ENCODE results near the gene ZNF560. TPM values are rescaled to one million over a fixed set of nuclear protein-coding genes. Genes with fewer than 3 reads are reported as not detected.

ZNF560 gene
- total and polyA plus RNA-seq, 3 experiments from 2014 or later = not detected

GRCh38 chr19:9531933-9532332, 33.5 kb upstream of the ZNF560 start:
- no peaks in the 10 kb centered on the region for H3K27me3 Mint-ChIP-seq
- H3K9me3 Mint-ChIP-seq = peaks cover 15 to 77% (median 67%) of the 10 kb centered on the region in 5 donors
- no peaks in the 10 kb centered on the region for H3K27me3 ChIP-seq (ENCODE audit: insufficient read depth, low read length, poor library complexity, severe bottlenecking)
- POLR2A ChIA-PET = no interaction called here
- peaks cover 46% of the 10 kb centered on the region for H3K9me3 ChIP-seq (ENCODE audit: low read length)
- peaks cover 85% of the 10 kb centered on the region for H3K36me3 ChIP-seq (ENCODE audit: insufficient read depth, low read length)
- no peak overlapping the region for H3K27ac Mint-ChIP-seq
- H3K4me3 Mint-ChIP-seq = no peak overlapping the region
- CTCF ChIA-PET = no interaction called here
- no peak overlapping the region for H3K27ac ChIP-seq (ENCODE audit: low read depth, low read length)
- no peak overlapping the region for H3K4me3 ChIP-seq (ENCODE audit: low read length)
- H3K4me1 ChIP-seq (ENCODE audit: insufficient read depth, low read length) = no peaks in the 10 kb centered on the region
- H3K4me1 Mint-ChIP-seq = peaks cover 6 to 13% (median 7%) of the 10 kb centered on the region in 3 donors
- H3K36me3 Mint-ChIP-seq = peaks cover 60 to 91% (median 87%) of the 10 kb centered on the region in 3 donors
- DNase-seq = no peak

GRCh38 chr19:9528757-9529336, 30.4 kb upstream of the ZNF560 start:
- Mint-ChIP-seq H3K36me3 (peaks cover 46 to 80% (median 77%) of the 10 kb centered on the region in 3 donors), H3K27me3 (no peaks in the 10 kb centered on the region), H3K27ac (no peak overlapping the region), H3K9me3 (peaks cover 28 to 88% (median 87%) of the 10 kb centered on the region in 5 donors), H3K4me1 (no peaks in the 10 kb centered on the region), H3K4me3 (no peak overlapping the region)
- Histone ChIP-seq H3K4me1 (ENCODE audit: insufficient read depth, low read length) (no peaks in the 10 kb centered on the region), H3K27me3 (ENCODE audit: insufficient read depth, low read length, poor library complexity, severe bottlenecking) (no peaks in the 10 kb centered on the region), H3K27ac (ENCODE audit: low read depth, low read length) (no peak overlapping the region), H3K4me3 (ENCODE audit: low read length) (peak overlapping the region; percentile 5), H3K36me3 (ENCODE audit: insufficient read depth, low read length) (peaks cover 61% of the 10 kb centered on the region), H3K9me3 (ENCODE audit: low read length) (peaks cover 61% of the 10 kb centered on the region)
- DNase-seq = no peak
- ChIA-PET POLR2A (no interaction called here), CTCF (no interaction called here)

- H3K27me3 Mint-ChIP-seq = no peaks in the 10 kb centered on the region
- Histone ChIP-seq H3K4me3 (ENCODE audit: low read length) (peak overlapping the region; percentile 9), H3K27ac (ENCODE audit: low read depth, low read length) (no peak overlapping the region), H3K27me3 (ENCODE audit: insufficient read depth, low read length, poor library complexity, severe bottlenecking) (no peaks in the 10 kb centered on the region), H3K4me1 (ENCODE audit: insufficient read depth, low read length) (no peaks in the 10 kb centered on the region), H3K9me3 (ENCODE audit: low read length) (peaks cover 51% of the 10 kb centered on the region), H3K36me3 (ENCODE audit: insufficient read depth, low read length) (peaks cover 15% of the 10 kb centered on the region)
- no peak overlapping the region for H3K4me3 Mint-ChIP-seq
- POLR2A ChIA-PET = no interaction called here
- H3K4me1 Mint-ChIP-seq = no peaks in the 10 kb centered on the region
- no peak for DNase-seq
- CTCF ChIA-PET = no interaction called here
- H3K36me3 Mint-ChIP-seq = peaks cover 13 to 61% (median 48%) of the 10 kb centered on the region in 3 donors
- no peak overlapping the region for H3K27ac Mint-ChIP-seq
- peaks cover 46 to 90% (median 82%) of the 10 kb centered on the region in 5 donors for H3K9me3 Mint-ChIP-seq
Observed at GRCh38 chr19:9523885-9524474, 25.6 kb upstream of the ZNF560 start.

- Histone ChIP-seq H3K9me3 (ENCODE audit: low read length) (peaks cover 5% of the 10 kb centered on the region), H3K27me3 (ENCODE audit: insufficient read depth, low read length, poor library complexity, severe bottlenecking) (no peaks in the 10 kb centered on the region), H3K36me3 (ENCODE audit: insufficient read depth, low read length) (no peaks in the 10 kb centered on the region), H3K4me3 (ENCODE audit: low read length) (no peak overlapping the region), H3K4me1 (ENCODE audit: insufficient read depth, low read length) (no peaks in the 10 kb centered on the region), H3K27ac (ENCODE audit: low read depth, low read length) (no peak overlapping the region)
- Mint-ChIP-seq H3K27me3 (peaks cover 7 to 11% of the 10 kb centered on the region in 2 donors), H3K27ac (no peak overlapping the region), H3K4me1 (no peaks in the 10 kb centered on the region), H3K4me3 (no peak overlapping the region), H3K9me3 (peaks cover 60 to 80% (median 63%) of the 10 kb centered on the region in 5 donors), H3K36me3 (peaks cover 1 to 46% (median 6%) of the 10 kb centered on the region in 3 donors)
- POLR2A ChIA-PET = no interaction called here
- CTCF ChIA-PET = no interaction called here
- no peak for DNase-seq
Observed at GRCh38 chr19:9507285-9507684, 8.9 kb upstream of the ZNF560 start.

- H3K27me3 ChIP-seq (ENCODE audit: insufficient read depth, low read length, poor library complexity, severe bottlenecking) = no peaks in the 10 kb centered on the region
- Mint-ChIP-seq H3K9me3 (peaks cover 39 to 84% (median 70%) of the 10 kb centered on the region in 5 donors), H3K4me1 (peaks cover 2 to 8% (median 4%) of the 10 kb centered on the region in 3 donors)
Observed at GRCh38 chr19:9500796-9501195, 2.4 kb upstream of the ZNF560 start.

GRCh38 chr19:9494096-9494495, 4.3 kb downstream of the ZNF560 start:
- Mint-ChIP-seq H3K27ac (no peak overlapping the region), H3K27me3 (peaks cover 11 to 17% of the 10 kb centered on the region in 2 donors), H3K4me1 (peaks cover 0 to 8% (median 4%) of the 10 kb centered on the region in 3 donors), H3K36me3 (peaks cover 0 to 15% (median 5%) of the 10 kb centered on the region in 3 donors), H3K4me3 (no peak overlapping the region), H3K9me3 (peaks cover 18 to 71% (median 50%) of the 10 kb centered on the region in 5 donors)
- H3K4me3 ChIP-seq (ENCODE audit: low read length) = no peak overlapping the region
- ChIA-PET POLR2A (no interaction called here), CTCF (no interaction called here)
- H3K27ac ChIP-seq (ENCODE audit: low read depth, low read length) = no peak overlapping the region
- no peaks in the 10 kb centered on the region for H3K27me3 ChIP-seq (ENCODE audit: insufficient read depth, low read length, poor library complexity, severe bottlenecking)
- H3K36me3 ChIP-seq (ENCODE audit: insufficient read depth, low read length) = no peaks in the 10 kb centered on the region
- no peaks in the 10 kb centered on the region for H3K4me1 ChIP-seq (ENCODE audit: insufficient read depth, low read length)
- H3K9me3 ChIP-seq (ENCODE audit: low read length) = peaks cover 8% of the 10 kb centered on the region
- no peak for DNase-seq

More at GRCh38 chr19:9500796-9501195, 2.4 kb upstream of the ZNF560 start:
- Mint-ChIP-seq H3K4me3 (no peak overlapping the region), H3K27me3 (peaks cover 7 to 9% of the 10 kb centered on the region in 2 donors), H3K27ac (no peak overlapping the region), H3K36me3 (peaks cover 2 to 14% (median 7%) of the 10 kb centered on the region in 3 donors)
- ChIA-PET CTCF (no interaction called here), POLR2A (no interaction called here)
- no peak overlapping the region for H3K4me3 ChIP-seq (ENCODE audit: low read length)
- no peaks in the 10 kb centered on the region for H3K4me1 ChIP-seq (ENCODE audit: insufficient read depth, low read length)
- no peak overlapping the region for H3K27ac ChIP-seq (ENCODE audit: low read depth, low read length)
- no peaks in the 10 kb centered on the region for H3K36me3 ChIP-seq (ENCODE audit: insufficient read depth, low read length)
- DNase-seq = no peak
- peaks cover 13% of the 10 kb centered on the region for H3K9me3 ChIP-seq (ENCODE audit: low read length)

- no peaks in the 10 kb centered on the region for H3K27me3 ChIP-seq (ENCODE audit: insufficient read depth, low read length, poor library complexity, severe bottlenecking)
- H3K27ac Mint-ChIP-seq = no peak overlapping the region
- H3K9me3 Mint-ChIP-seq = peaks cover 18 to 69% (median 52%) of the 10 kb centered on the region in 5 donors
- no peak overlapping the region for H3K4me3 Mint-ChIP-seq
- CTCF ChIA-PET = no interaction called here
- peaks cover 18% of the 10 kb centered on the region for H3K9me3 ChIP-seq (ENCODE audit: low read length)
- H3K36me3 Mint-ChIP-seq = peaks cover 0 to 15% (median 3%) of the 10 kb centered on the region in 3 donors
- H3K27ac ChIP-seq (ENCODE audit: low read depth, low read length) = no peak overlapping the region
- no peaks in the 10 kb centered on the region for H3K4me1 Mint-ChIP-seq
- peaks cover 3 to 6% of the 10 kb centered on the region in 2 donors for H3K27me3 Mint-ChIP-seq
- POLR2A ChIA-PET = no interaction called here
- no peaks in the 10 kb centered on the region for H3K4me1 ChIP-seq (ENCODE audit: insufficient read depth, low read length)
- no peaks in the 10 kb centered on the region for H3K36me3 ChIP-seq (ENCODE audit: insufficient read depth, low read length)
- no peak overlapping the region for H3K4me3 ChIP-seq (ENCODE audit: low read length)
- DNase-seq = no peak
Observed at GRCh38 chr19:9487016-9487415, 11.4 kb downstream of the ZNF560 start.

DNA sequence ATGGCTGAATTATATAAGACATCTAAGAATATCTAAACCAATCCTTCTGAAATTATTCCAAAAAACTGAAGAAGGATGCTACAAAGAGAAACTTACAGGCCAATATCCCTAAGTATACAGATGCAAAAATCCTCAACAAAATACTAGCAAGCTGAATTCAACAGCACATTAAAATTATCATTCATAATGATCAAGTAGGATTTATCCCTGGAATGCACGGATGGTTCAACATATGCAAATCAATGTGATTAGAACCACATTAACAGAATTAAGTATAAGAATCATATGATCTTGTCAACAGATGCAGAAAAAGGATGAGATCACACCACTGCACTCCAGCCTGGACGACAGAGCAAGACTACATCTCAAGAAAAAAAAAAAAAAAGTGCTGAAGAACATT, 13.3 kb downstream of the ZNF560 start:
- no peak overlapping the region for H3K4me3 Mint-ChIP-seq

More for the DNA sequence above, 13.3 kb downstream of the ZNF560 start:
- ChIA-PET POLR2A (no interaction called here), CTCF (no interaction called here)
- no peaks in the 10 kb centered on the region for H3K4me1 ChIP-seq (ENCODE audit: insufficient read depth, low read length)
- no peak overlapping the region for H3K4me3 ChIP-seq (ENCODE audit: low read length)
- no peaks in the 10 kb centered on the region for H3K36me3 ChIP-seq (ENCODE audit: insufficient read depth, low read length)
- no peaks in the 10 kb centered on the region for H3K27me3 ChIP-seq (ENCODE audit: insufficient read depth, low read length, poor library complexity, severe bottlenecking)
- no peak for DNase-seq
- Mint-ChIP-seq H3K27ac (no peak overlapping the region), H3K9me3 (peaks cover 22 to 71% (median 66%) of the 10 kb centered on the region in 5 donors), H3K36me3 (peaks cover 0 to 19% (median 5%) of the 10 kb centered on the region in 3 donors), H3K27me3 (peaks cover 0 to 4% of the 10 kb centered on the region in 2 donors), H3K4me1 (no peaks in the 10 kb centered on the region)
- H3K27ac ChIP-seq (ENCODE audit: low read depth, low read length) = no peak overlapping the region
- peaks cover 18% of the 10 kb centered on the region for H3K9me3 ChIP-seq (ENCODE audit: low read length)
